ENCODE data around the gene SKP1. TPM values are rescaled to one million over a fixed set of nuclear protein-coding genes. Genes with fewer than 3 reads are reported as not detected.
A peak's percentile ranks its signal among the peaks of the same experiment; 100 is the strongest.

SKP1 gene
- total RNA-seq, 2 donors from 2014 or later: 357 to 427 TPM

DNA sequence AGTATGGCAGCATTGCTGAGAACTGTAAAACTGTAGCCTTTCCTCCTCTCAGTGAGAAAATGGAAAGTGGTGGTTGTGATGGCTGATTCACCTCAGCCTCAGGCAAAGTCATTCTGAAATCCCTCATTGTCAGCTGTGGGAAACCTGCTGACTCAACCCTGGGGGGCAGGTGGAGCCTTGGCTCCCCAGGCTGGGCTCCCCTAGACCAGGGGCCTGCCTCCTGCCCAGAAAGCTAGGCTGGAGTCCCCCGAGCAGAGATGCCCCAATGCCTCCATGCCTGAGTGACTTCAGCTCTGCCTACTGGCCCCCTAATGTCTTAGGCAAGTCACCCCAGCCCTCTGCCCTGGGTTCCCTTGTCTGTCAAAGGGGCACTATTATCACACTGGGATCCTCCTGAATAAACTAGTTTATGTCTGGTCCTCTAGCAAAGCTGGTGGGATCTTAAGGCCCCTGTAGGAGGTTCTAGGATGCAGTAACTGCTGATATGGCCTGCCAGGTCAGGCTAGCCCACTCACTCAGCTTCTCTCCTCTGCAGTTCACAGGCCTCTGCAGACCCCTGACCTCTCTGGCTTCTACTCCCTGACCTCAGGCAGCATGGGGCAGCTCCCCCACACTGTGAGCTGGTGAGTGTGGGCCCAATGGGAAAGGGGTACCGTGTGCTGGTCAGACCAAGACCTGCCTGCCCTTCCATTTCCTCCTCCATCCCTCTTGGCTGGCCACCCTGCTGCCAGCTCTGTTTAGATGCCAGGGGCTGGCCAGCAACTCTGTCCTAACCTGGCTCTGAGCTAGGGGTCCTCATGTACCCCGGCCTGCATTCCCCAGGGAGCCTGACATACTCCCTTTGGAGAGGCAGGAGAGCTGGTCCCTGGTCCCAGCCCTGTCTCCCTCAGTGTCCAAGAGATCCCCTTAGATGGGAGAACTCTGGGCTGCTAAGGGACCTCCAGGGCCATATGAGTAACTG, 38.1 kb downstream of the SKP1 start:
- Histone ChIP-seq H3K27me3 (ENCODE audit: control insufficient read depth, insufficient read depth, low read length, poor library complexity, severe bottlenecking) (no peaks in the 10 kb centered on the region), H3K9ac (ENCODE audit: extremely low read depth, low read length, poor library complexity, severe bottlenecking) (no peak overlapping the region), H3K27ac (ENCODE audit: low read depth, low read length) (no peak overlapping the region), H3K4me3 (ENCODE audit: low read length) (no peak overlapping the region), H3K4me1 (ENCODE audit: control insufficient read depth, insufficient read depth, low read length) (no peaks in the 10 kb centered on the region), H3K9me3 (ENCODE audit: control insufficient read depth, low read length) (no peaks in the 10 kb centered on the region), H3K36me3 (ENCODE audit: control insufficient read depth, insufficient read depth, low read length) (peaks cover 52% of the 10 kb centered on the region)
- DNase-seq: peak; percentile 39
- no peaks in the 10 kb centered on the region for H3K9me3 Mint-ChIP-seq
- no peak for TF ChIP-seq CTCF (conservative IDR thresholded peaks at IDR 0.05)
- H3K27ac Mint-ChIP-seq: no peak overlapping the region
- WGBS, 2 experiments (ENCODE audit: insufficient coverage in 1 of 2, insufficient read length in 1 of 2): 83 to 86% methylated on average over 1 to 3 of the region's 3 CpGs
- peaks cover 3% of the 10 kb centered on the region for H3K4me1 Mint-ChIP-seq
- peaks cover 29% of the 10 kb centered on the region for H3K36me3 Mint-ChIP-seq (ENCODE audit: low read depth)
- H3K4me3 Mint-ChIP-seq: no peak overlapping the region
- no peaks in the 10 kb centered on the region for H3K27me3 Mint-ChIP-seq (ENCODE audit: insufficient read depth)

GRCh38 chr5:134136771-134137170, 40.0 kb downstream of the SKP1 start:
- Histone ChIP-seq H3K4me3 (ENCODE audit: low read length) (no peak overlapping the region), H3K27me3 (ENCODE audit: control insufficient read depth, insufficient read depth, low read length, poor library complexity, severe bottlenecking) (no peaks in the 10 kb centered on the region), H3K4me1 (ENCODE audit: control insufficient read depth, insufficient read depth, low read length) (no peaks in the 10 kb centered on the region), H3K9me3 (ENCODE audit: control insufficient read depth, low read length) (no peaks in the 10 kb centered on the region), H3K36me3 (ENCODE audit: control insufficient read depth, insufficient read depth, low read length) (peaks cover 37% of the 10 kb centered on the region), H3K27ac (ENCODE audit: low read depth, low read length) (no peak overlapping the region), H3K9ac (ENCODE audit: extremely low read depth, low read length, poor library complexity, severe bottlenecking) (no peak overlapping the region)
- H3K27me3 Mint-ChIP-seq (ENCODE audit: insufficient read depth): no peaks in the 10 kb centered on the region
- H3K9me3 Mint-ChIP-seq: no peaks in the 10 kb centered on the region
- H3K4me3 Mint-ChIP-seq: no peak overlapping the region
- no peak overlapping the region for H3K27ac Mint-ChIP-seq
- WGBS, 2 experiments (ENCODE audit: insufficient coverage in 1 of 2, insufficient read length in 1 of 2): 94 to 100% methylated on average over 3 to 7 of the region's 7 CpGs
- no peak for TF ChIP-seq CTCF (conservative IDR thresholded peaks at IDR 0.05)
- peaks cover 16% of the 10 kb centered on the region for H3K36me3 Mint-ChIP-seq (ENCODE audit: low read depth)
- peak; percentile 34 for DNase-seq
- peaks cover 5% of the 10 kb centered on the region for H3K4me1 Mint-ChIP-seq

DNA sequence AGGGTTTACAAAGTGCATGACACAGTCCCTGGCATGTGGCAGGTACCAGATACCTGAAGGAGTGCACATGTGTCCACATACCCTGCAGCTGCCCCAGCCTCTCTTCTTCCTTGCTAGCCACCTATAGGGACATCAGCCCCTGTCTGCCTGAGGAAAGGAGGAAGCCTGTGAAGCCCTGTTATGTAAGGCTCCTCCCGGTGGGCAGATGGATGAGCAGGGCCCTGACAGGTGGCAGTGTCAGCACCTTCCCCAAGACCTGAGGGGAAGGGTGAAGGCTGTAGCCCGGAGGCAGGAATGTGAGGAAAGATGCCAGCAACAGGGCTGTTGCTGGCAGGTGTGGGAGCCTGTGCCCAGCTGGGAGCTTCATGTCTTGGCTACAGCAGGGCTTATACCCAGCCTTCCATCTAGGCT, 40.5 kb downstream of the SKP1 start:
- no peaks in the 10 kb centered on the region for H3K27me3 Mint-ChIP-seq (ENCODE audit: insufficient read depth)
- 98 to 100% methylated on average over 1 to 2 of the region's 2 CpGs for WGBS, 2 experiments (ENCODE audit: insufficient coverage in 1 of 2, insufficient read length in 1 of 2)

More for the DNA sequence above, 40.5 kb downstream of the SKP1 start:
- H3K4me3 ChIP-seq (ENCODE audit: low read length): no peak overlapping the region
- no peaks in the 10 kb centered on the region for H3K9me3 ChIP-seq (ENCODE audit: control insufficient read depth, low read length)
- no peaks in the 10 kb centered on the region for H3K4me1 ChIP-seq (ENCODE audit: control insufficient read depth, insufficient read depth, low read length)
- no peak for TF ChIP-seq CTCF (conservative IDR thresholded peaks at IDR 0.05)
- no peak overlapping the region for H3K27ac ChIP-seq (ENCODE audit: low read depth, low read length)
- H3K27ac Mint-ChIP-seq: no peak overlapping the region
- no peak overlapping the region for H3K9ac ChIP-seq (ENCODE audit: extremely low read depth, low read length, poor library complexity, severe bottlenecking)
- H3K27me3 ChIP-seq (ENCODE audit: control insufficient read depth, insufficient read depth, low read length, poor library complexity, severe bottlenecking): no peaks in the 10 kb centered on the region
- peaks cover 12% of the 10 kb centered on the region for H3K36me3 Mint-ChIP-seq (ENCODE audit: low read depth)
- no peaks in the 10 kb centered on the region for H3K9me3 Mint-ChIP-seq
- DNase-seq: peak; percentile 58
- H3K4me3 Mint-ChIP-seq: no peak overlapping the region
- H3K4me1 Mint-ChIP-seq: peaks cover 5% of the 10 kb centered on the region
- H3K36me3 ChIP-seq (ENCODE audit: control insufficient read depth, insufficient read depth, low read length): peaks cover 31% of the 10 kb centered on the region
